RWPE2 (cell line): ENCODE results near the gene PAX4.

ENCODE experiments used
- ATAC-seq: fragments of 200-7000 bp; cut with Tn5 transposase; 3 replicates; pipeline ENCODE4 v1.9.1; 2021; ENCODE audit warnings: low read depth
- DNase-seq: peaks from one replicate; pipeline ENCODE4 v3.0.0-alpha.2; 2020; ENCODE audit warnings: low spot score
- H3K27ac ChIP-seq: fragments of 450-650 bp; 2 replicates; pipeline ENCODE4 v1.5.1; 2017; ENCODE audit warnings: mild to moderate bottlenecking; ENCODE audit not compliant: poor library complexity, severe bottlenecking
- H3K27me3 ChIP-seq: fragments of 250-450 bp; sonication (Bioruptor Pico); 2 replicates; pipeline ENCODE4 v1.5.1; 2021; ENCODE audit warnings: mild to moderate bottlenecking, moderate library complexity; ENCODE audit not compliant: insufficient read depth, poor library complexity, severe bottlenecking
- H3K36me3 ChIP-seq: fragments of 250-450 bp; sonication (Bioruptor Pico); 2 replicates; pipeline ENCODE4 v1.5.1; 2020; ENCODE audit warnings: low read depth, mild to moderate bottlenecking, moderate library complexity
- H3K4me1 ChIP-seq: fragments of 250-450 bp; sonication (Bioruptor Pico); 2 replicates; pipeline ENCODE4 v1.5.1; 2021; ENCODE audit warnings: mild to moderate bottlenecking, moderate library complexity; ENCODE audit not compliant: insufficient read depth, poor library complexity, severe bottlenecking
- H3K4me3 ChIP-seq: fragments of 250-450 bp; sonication (Bioruptor Pico); 2 replicates; pipeline ENCODE4 v1.5.1; 2021; ENCODE audit warnings: mild to moderate bottlenecking, moderate library complexity; ENCODE audit not compliant: severe bottlenecking
- H3K9me3 ChIP-seq: fragments of 250-450 bp; sonication (Bioruptor Pico); 2 replicates; pipeline ENCODE4 v1.5.1; 2021; ENCODE audit warnings: mild to moderate bottlenecking, moderate library complexity; ENCODE audit not compliant: severe bottlenecking
- TF ChIP-seq, protein P1 (sequence below): fragments of 450-650 bp; IDR thresholded peaks from one replicate; pipeline ENCODE4 v1.5.1; 2017; ENCODE audit warnings: mild to moderate bottlenecking, moderate library complexity; ENCODE audit not compliant: poor library complexity, severe bottlenecking

Gene PAX4

DNA sequence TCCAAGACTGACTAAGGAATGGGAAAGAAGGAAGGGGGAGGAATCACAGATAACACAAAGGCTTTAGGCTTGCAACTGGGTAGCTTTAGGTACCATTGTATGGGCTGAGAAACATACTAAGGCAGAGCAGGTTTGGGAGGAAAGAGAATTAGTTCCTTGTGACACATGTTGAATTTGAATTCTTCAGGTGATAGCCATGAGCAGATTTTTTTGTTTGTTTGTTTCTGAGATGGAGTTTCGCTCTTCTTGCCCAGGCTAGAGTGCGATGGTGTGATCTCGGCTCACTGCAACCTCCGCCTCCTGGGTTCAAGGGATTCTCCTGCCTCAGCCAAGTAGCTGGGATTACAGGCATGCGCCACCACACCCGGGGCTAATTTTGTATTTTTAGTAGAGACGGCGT, 29.7 kb upstream of the PAX4 start:
- TF ChIP-seq, protein P1, sequence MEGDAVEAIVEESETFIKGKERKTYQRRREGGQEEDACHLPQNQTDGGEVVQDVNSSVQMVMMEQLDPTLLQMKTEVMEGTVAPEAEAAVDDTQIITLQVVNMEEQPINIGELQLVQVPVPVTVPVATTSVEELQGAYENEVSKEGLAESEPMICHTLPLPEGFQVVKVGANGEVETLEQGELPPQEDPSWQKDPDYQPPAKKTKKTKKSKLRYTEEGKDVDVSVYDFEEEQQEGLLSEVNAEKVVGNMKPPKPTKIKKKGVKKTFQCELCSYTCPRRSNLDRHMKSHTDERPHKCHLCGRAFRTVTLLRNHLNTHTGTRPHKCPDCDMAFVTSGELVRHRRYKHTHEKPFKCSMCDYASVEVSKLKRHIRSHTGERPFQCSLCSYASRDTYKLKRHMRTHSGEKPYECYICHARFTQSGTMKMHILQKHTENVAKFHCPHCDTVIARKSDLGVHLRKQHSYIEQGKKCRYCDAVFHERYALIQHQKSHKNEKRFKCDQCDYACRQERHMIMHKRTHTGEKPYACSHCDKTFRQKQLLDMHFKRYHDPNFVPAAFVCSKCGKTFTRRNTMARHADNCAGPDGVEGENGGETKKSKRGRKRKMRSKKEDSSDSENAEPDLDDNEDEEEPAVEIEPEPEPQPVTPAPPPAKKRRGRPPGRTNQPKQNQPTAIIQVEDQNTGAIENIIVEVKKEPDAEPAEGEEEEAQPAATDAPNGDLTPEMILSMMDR: no peak
- no peaks in the 10 kb centered on the region for H3K36me3 ChIP-seq

DNA sequence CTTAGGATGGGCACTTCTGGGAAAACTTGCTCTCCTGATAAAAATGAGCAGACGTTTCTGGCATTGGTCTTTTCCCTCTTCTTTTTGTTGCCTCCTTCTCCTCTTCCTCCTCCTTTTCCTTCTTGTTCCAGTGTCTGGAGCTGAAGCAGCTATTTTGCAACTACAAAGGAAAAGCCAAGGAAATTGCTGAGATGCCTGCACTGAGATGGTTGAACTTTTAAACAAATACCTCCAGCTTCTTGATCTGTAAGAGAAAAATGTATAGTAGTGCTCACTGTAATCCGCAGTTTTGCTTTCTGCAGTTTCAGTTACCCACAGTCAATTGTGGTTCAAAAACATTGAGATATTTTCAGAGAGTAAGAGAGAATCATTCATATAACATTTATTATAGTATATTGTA, 26.5 kb upstream of the PAX4 start:
- no peak for DNase-seq
- no peaks in the 10 kb centered on the region for H3K27me3 ChIP-seq
- no peaks in the 10 kb centered on the region for H3K4me1 ChIP-seq
- H3K9me3 ChIP-seq: no peaks in the 10 kb centered on the region
- TF ChIP-seq, protein P1: no peak
- no peaks in the 10 kb centered on the region for H3K36me3 ChIP-seq
- no peak for ATAC-seq
- H3K4me3 ChIP-seq: no peak overlapping the region
- no peak overlapping the region for H3K27ac ChIP-seq

More for the DNA sequence above, 29.7 kb upstream of the PAX4 start:
- Histone ChIP-seq H3K27me3 (no peaks in the 10 kb centered on the region), H3K4me3 (no peak overlapping the region), H3K27ac (no peak overlapping the region), H3K4me1 (no peaks in the 10 kb centered on the region), H3K9me3 (no peaks in the 10 kb centered on the region)
- no peak for DNase-seq
- ATAC-seq: no peak

DNA sequence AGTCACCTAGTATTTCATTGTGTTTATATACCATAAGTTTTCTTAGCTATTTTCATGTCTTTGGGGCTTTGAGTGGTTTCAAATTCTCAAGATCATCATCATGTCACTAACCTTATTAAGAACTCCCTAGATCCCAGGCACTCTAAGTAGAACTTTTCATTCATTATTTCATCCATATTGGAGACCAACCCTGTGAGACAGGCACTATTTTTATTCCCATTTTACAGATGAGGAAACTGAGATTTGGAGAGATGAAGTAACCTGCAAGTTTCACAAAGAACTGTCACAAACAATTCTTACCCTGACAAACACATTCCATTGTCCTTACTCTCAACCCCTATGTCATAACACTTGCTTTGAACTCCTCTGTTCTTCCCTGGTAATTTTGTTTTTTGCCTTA, 20.3 kb upstream of the PAX4 start:
- Histone ChIP-seq H3K9me3 (no peaks in the 10 kb centered on the region), H3K27me3 (no peaks in the 10 kb centered on the region), H3K36me3 (no peaks in the 10 kb centered on the region), H3K4me1 (no peaks in the 10 kb centered on the region), H3K4me3 (no peak overlapping the region), H3K27ac (no peak overlapping the region)
- no peak for DNase-seq
- TF ChIP-seq, protein P1: no peak
- ATAC-seq: no peak

DNA sequence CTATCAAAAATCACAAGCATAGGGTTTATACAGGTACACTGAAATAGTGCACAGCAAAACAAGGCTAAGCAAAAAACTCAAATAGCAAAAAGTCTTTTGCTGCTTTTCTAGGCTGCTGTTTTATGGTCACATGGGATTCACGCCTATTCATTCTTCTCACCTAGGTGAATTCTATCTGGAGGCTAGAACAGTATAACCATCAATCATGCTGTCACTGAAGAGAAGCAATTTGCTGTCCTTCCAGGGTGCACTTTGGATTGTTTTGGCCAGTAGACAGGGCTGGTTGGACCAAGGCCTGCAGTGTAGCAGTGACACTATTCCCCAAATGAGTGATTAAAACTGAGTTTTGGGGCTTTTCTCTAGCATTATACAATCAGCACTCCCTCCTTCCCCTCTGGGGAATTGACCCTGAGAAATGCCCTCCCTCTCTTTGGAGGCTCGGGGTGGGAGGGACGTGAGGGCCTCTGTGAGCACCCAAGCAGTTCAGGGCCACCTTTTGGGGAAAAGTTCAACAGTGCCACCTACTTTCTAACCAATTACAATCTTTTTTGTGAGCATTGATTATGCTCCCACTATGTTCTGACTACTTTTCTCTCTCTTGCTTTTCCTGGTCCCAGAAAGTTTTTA, 17.8 kb upstream of the PAX4 start:
- DNase-seq (no peak), ATAC-seq (no peak)
- no peak overlapping the region for H3K4me3 ChIP-seq
- H3K9me3 ChIP-seq: no peaks in the 10 kb centered on the region
- H3K4me1 ChIP-seq: no peaks in the 10 kb centered on the region
- H3K36me3 ChIP-seq: no peaks in the 10 kb centered on the region
- TF ChIP-seq, protein P1: no peak
- no peaks in the 10 kb centered on the region for H3K27me3 ChIP-seq
- H3K27ac ChIP-seq: no peak overlapping the region

DNA sequence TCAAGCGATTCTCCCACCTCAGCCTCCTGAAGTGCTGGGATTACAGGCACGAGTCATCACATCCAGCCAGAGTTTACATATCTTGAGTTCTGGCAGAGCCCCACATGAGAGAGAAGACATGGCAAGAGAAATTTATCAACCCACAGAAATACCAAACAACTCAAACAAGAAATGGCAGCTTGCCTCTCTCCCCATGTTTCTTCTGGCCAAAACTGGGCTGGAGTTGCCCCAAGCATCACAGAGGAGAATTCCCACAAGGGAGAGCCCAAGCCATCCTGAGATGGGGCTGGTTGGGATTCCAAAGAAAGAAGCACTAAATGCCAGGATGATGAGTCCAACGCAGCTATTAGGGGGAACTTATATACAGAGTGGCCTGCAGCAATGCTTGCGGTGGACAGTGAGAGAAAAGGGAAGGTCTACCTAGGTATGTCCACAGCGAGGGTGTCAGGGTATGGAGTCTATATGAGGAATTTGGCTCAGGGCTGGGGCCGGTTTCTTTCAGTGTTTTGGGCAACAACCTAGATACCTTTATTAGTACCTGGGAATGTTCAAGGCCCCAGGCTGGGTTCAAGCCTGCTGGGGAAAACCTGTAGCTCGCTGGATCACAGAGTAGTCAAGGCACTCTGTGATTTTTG, 14.5 kb upstream of the PAX4 start:
- DNase-seq: no peak
- H3K27me3 ChIP-seq: no peaks in the 10 kb centered on the region
- ATAC-seq: no peak

More for the DNA sequence above, 14.5 kb upstream of the PAX4 start:
- no peaks in the 10 kb centered on the region for H3K4me1 ChIP-seq
- H3K9me3 ChIP-seq: no peaks in the 10 kb centered on the region
- no peak overlapping the region for H3K27ac ChIP-seq
- no peak overlapping the region for H3K4me3 ChIP-seq
- TF ChIP-seq, protein P1: no peak
- H3K36me3 ChIP-seq: no peaks in the 10 kb centered on the region
